NCI-H2029 (cell line): ENCODE results near the gene ARSK.

Source experiments
- DNase-seq: peaks from one replicate; lab custom pipeline; 2025; lab: John Stamatoyannopoulos, UW

ARSK gene

DNA sequence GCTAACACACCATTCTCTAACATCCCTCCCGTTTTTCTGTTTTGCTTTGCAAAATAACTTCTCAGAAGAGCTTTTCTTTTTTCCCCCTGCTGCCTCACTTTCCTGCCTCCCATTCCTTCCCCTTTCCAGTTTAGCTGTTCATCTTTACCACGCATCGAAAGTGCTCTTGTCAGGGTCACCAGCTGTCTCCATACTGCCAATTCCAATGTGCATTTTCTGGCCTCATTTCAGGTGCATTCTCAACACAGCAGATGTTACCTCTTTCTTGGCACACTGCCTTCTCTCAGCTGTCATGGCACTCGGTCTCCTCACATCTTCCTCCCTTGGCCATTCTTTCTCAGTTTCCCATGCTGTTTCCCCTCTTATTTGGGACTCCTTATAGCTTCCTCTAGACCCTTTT, 9.5 kb downstream of the ARSK start:
- DNase-seq, result peak; percentile 30

DNA sequence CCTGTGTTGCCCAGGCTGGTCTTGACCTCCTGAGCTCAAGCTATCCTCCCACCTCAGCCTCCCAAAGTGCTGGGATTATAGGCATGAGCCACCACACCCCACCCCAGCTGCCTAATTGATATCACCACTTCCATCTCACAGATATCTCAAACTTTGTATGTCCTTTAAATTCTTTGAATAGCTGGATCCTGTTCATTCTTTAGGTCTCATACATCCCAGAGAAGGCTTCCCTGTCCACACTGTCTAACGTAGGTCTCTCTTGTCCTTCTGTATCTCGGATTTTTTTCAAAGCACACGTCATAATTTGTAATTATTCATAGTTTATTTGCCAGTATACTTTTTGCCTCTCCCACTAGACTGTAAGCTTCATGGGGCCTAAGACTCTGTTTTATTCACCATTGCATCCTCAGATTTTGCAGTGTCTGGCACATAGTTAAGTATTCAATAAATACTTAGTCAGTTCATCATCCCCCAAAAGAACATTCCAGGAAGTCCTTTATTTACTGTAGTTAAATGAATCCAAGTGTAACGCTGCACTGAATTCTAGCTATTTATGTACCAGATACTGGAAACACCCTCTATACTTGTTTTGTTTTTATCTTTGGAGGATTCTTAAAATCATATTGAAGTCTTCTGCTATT, 10.5 kb downstream of the ARSK start:
- DNase-seq, result no peak

DNA sequence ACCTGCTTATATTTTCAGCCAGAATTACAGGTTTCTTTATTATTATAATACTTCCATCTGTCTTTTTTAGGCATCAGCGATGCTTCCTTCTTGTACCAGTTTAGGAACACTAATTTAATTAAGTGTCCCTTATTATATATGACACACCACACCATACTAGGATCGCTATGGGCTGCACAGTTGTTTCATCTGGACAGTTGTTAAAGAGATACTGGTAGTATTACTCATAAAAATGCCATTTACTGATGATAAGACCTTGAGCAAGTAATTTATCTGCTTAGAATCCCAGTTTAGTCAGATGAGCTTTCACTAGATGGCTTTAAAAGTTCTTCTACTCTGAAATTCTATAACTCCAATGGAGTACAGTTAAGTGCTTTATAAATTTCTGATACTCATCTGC, 17.1 kb downstream of the ARSK start:
- no peak for DNase-seq

DNA sequence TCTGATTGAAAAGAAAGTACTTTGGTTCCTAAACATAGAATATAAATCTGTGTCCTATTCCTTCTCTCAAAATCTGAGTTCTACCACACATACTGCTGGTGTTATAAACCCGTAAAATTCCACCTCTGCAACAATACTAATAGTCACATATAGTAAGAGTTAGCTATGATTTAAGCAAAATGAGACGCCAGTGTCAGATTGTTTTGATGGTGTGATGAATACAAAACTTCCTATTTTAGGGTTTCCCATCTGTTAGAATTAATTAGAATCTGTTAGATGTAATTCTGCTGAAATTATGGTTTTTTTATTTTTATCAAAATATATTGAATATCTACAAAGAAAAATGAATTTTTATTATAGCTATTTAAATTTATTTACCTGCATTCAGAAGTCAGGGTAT, 26.7 kb downstream of the ARSK start:
- DNase-seq, result no peak

DNA sequence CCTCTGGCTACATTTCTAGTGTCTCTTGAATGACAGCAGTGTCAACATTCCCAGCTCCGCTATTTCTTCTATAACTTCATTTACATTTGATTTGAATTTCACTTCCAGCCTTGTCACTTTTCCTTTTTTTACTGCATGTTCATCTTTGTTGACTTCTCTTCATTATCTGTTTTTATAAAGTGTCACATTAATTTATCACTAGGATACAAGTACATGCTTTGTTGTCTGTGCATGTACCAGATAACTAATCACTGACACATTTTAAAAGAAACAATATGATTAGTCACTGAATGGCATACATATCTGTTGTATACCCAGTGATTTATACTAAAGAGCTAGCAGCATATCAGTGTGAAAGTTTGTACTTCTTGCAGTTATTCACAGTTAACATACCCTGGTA, 29.1 kb downstream of the ARSK start:
- DNase-seq, result no peak

DNA sequence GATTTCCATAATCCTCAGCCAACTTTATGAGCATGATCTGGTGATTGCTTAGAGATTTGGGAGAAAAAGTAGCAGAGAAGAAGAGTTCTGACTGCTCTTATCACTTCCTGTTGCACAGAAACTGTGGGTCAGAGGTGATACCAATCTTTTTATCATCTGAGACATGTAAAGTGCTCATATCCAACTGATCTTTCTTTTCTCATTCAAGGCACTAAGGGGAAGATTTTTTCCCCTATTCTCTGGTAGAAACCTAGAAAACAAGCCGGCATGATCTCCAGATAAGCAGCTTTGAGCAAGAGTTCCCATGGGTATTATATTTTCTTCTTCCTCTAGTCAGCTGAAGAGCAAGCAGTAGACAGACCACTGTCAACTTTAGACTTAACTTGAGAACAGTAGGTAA, 36.0 kb downstream of the ARSK start:
- no peak for DNase-seq

DNA sequence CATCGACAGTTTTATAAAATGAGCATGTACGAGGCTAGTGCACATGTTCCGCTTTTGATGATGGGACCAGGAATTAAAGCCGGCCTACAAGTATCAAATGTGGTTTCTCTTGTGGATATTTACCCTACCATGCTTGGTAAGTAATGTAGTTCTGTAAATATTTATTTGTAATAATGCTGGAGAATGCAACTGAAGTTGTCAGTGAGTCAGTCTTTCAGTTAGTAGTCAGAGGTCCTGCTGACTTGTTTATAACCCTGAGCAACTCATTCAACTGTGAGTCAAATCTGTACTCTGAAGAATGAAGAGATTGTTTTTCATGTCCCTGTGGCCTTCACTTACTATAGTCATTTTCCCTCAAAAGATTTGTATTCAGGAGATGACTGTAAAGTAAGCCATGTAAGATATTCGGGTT, 36.6 kb downstream of the ARSK start:
- no peak for DNase-seq

DNA sequence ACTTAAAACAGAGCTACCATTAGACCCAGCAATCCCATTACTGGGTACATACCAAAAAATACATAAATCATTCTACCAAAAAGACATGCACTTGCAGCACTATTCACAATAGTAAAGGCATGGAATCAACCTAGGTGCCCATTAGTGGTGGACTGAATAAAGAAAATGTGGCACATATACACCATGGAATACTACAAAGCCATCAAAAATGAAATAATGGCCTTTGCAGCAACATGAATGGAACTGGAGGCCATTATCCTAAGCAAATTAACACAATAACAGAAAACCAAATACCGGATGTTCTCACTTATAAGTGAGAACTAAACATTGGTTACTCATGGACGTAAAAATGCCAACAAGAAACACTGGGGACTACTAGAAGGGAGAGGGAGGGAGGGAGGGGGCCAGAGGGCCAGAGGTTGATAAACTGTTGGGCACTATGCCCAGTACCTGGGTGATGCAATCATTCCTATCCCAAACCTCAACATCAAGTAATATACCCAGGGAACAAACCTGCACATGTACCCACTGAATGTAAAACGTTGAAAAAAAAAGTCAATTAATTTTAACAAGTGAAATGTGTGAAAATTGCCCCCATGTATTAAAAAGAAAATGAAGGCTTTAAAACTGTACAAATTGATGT, 40.5 kb downstream of the ARSK start:
- DNase-seq, result peak; percentile 9

DNA sequence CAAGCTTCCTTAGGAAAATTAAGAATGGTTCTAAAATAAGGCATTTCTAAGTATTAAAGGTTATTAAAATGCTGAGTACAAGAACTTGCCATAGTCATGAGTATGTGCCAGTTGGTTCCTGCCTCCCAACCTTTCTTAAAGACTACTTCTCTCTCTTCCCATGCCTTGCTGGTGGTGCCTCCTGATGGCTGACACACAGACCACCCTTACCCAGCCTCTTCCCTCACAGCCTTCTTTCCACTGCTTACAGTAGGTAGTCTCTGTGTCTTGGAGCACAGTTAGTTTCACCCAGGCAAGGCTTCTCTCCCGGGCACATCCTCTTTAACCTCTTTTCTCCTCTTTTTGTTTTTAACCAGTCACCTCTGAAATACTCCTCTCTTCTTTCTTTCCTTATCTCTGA, 44.4 kb downstream of the ARSK start:
- DNase-seq, result no peak

DNA sequence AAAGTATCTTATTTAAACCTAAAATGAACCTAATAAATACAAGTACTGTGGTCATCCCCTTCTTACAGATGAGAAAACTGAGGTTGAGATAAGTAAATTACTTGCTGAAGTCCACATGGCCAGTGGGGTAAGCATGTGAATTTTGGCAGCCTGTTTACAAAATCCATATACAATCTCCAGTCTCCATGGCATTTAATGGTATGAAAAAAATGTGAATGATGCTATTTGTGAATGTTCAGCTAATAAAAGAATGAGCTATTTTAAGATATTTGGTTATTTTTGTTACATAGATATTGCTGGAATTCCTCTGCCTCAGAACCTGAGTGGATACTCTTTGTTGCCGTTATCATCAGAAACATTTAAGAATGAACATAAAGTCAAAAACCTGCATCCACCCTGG, 45.7 kb downstream of the ARSK start:
- no peak for DNase-seq

DNA sequence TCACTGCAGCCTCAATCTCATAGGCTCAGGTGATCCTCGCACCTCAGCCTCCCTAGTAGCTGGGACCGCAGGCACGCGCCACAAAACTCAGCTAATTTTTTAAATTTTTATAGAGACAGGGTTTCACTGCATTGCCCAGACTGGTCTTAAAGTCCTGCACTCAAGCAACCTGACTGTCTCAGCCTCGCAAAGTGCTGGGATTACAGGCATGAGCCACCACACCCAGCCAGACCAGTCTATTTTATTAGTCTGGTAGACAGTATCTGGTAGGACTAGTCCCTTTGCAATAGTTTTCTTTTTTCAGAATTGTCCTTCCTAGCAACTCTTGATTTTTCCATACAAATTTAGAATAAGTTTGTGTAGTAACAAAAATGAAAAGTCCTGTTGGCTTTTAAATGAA, 50.9 kb downstream of the ARSK start:
- DNase-seq, result no peak

DNA sequence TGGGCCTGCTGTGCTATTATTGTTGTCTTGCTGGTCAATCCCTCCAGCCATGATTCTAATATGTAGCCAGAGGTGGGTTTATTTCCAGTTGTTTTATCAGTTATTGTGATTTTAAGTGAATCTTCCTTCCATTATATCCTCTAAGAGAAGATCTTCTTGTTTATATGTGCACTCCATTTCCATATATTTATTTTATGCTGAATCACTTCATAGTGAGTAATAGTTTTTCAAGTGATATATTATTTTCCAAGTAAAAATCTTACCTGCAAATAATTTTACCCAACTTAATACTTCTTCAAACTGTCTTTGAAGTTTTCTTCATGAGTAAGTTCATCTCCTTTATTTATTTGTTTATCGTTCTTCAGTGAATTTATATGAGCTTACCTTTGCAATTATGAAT, 51.5 kb downstream of the ARSK start:
- DNase-seq, result no peak

DNA sequence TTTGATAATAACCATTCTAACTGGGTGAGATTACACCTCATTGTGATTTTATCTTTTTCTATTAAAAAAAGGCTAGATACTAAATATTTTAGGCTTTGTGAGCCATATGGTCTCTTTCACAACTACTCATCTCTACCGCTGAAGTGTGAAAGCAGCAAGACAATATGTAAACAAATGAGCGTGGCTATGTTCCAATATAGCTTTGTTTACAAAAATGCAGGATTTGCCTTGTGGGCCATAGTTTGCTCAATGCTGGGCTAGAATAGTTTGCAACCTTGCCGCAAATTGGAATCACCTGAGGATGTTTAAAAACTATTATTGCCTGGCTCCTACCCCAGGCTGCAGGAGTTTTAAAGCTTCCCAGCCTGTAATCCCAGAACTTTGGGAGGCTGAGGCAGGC, 54.8 kb downstream of the ARSK start:
- no peak for DNase-seq

DNA sequence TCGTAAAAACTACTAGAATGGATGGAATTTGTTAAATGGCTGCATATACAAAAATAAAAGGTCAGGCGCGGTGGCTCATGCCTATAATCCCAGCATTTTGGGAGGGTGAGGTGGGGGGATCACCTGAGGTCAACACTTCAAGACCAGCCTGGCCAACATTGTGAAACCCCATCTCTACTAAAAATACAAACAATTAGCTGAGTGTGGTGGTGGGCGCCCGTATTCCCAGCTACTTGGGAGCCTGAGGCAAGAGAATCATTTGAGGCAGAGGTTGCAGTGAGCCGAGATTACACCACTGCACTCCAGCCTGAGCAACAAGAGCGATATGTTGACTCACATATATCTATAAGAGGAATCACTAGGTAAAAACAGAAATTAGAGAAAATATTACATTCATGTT, 55.6 kb downstream of the ARSK start:
- DNase-seq, result no peak

DNA sequence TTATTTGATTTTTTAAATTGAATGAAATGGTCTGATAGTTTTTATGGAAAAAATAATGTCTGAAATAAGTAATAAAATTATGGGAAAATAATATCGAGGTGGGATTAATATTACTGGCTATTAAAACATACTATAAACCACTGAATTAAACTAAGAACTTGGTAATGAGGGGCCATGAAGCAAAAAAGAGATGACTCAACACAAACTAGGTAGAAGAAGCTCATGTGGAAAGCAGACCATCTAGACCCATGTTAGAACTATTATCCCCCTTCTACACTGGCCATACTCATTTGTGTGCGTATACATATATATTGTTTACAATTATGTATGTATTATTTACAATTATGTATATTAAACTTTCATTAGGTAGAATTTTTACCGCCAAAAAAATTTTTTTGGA, 56.5 kb downstream of the ARSK start:
- no peak for DNase-seq

DNA sequence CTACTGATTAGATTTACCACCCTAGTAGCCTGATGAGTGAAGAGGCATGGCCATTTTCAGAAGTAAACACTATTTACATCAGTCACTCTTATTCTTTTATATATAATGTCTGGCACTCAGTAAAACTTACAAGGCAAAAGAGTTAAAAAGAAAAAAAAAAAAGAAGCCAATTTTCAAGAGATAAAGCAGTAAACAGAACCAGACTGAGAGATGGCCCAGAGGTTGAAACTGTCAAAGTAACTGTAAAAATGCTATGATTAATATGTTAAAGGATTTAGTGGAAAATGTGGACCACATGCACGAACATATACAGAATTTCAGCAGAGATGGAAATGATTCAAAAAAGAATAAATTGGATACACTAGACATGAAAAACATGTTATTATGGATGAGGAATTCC, 58.6 kb downstream of the ARSK start:
- DNase-seq, result no peak

DNA sequence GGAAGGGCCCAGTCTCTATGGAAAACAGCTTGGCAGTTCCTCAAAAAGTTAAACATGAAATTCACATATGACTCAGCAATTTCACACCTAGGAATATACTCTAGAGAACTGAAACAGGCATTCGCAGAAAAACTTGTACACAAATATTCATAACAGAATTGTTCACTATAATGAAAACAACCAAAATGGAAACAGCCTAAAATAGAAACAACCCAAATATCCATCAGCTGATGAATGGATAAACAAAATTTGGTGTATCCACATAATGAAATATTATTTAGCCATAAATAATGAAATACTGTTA, 60.2 kb downstream of the ARSK start:
- DNase-seq, result no peak

DNA sequence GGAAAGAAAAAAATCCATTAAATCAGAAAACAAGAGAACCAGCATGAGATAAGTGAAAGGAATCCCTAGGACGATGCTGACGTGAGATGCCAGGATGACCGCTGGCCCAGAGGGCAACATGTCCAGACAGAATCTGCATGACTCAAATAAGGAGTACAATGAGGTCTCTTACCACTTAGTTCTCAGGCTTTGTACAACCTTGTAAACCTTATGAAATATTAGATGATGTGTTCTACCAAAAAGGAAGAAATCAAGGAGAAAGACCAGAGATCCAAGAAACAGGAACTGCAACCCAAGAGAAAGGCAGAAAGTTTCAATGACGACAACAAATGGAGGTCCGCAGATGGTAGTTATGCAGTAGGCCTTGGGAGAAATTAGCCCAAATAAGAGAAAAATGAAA, 62.2 kb downstream of the ARSK start:
- no peak for DNase-seq

DNA sequence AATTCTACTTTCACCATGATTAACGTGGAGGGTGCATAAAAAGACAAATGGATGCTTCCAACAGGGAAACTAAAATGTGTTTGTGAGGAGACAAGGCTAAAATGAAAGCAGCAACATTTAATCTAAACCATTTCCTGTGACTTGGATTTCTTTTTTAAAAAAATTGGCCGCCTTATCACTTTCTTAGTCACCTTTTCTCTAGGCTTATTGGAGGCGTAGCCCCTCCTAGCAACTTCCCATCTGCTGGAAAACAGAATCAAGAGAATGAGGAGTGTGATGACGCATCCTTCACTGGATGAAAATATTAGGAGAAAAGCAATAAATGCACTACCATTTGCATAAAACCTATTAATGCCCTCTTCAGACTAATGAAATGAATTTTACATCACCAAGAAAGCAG, 64.2 kb downstream of the ARSK start:
- no peak for DNase-seq

DNA sequence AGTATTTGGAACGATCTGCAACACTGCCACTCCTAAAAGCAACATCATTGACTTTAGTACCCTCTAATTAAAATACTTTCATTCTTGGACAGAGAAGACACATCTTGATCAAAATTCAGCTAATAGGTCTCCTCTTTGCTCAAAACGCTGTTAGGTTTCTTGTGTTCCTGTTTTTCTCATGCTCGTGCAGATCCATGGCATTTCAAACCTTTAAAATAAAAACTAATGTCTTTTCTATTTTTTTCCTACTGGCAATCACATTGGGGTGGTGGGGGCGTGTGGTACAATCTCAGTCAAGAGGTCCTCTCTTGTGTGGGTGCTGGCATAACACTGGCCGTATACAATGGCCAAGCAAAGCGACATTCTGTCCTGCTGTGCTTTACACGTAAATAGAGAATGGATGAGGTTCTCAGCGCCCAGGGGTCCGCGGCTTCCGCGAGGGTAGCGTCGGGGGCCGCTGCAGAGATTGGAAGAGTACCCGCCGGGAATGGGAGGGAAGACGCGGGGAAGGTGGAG, 64.7 kb downstream of the ARSK start:
- DNase-seq, result no peak

DNA sequence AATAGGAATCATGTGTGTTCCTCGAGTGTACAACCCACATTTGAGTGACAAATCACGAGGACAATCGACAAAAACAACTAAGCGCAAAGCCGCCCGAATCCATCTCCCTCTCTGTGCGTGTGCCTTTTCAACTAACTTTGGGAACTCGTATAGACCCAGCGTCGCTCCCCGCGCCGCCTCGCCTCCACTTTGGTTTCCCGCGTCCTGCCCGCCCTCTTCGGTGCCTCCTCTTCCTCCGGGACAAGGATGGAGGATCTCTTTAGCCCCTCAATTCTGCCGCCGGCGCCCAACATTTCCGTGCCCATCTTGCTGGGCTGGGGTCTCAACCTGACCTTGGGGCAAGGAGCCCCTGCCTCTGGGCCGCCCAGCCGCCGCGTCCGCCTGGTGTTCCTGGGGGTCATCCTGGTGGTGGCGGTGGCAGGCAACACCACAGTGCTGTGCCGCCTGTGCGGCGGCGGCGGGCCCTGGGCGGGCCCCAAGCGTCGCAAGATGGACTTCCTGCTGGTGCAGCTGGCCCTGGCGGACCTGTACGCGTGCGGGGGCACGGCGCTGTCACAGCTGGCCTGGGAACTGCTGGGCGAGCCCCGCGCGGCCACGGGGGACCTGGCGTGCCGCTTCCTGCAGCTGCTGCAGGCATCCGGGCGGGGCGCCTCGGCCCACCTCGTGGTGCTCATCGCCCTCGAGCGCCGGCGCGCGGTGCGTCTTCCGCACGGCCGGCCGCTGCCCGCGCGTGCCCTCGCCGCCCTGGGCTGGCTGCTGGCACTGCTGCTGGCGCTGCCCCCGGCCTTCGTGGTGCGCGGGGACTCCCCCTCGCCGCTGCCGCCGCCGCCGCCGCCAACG, 65.3 kb downstream of the ARSK start, which contains the start of gene GPR150:
Gene GPR150 (plus strand): TSS at position 58 of the 840 bp plus-strand sequence. CDS start 189 bp downstream, at position 247.
- peak; percentile 53 for DNase-seq

DNA sequence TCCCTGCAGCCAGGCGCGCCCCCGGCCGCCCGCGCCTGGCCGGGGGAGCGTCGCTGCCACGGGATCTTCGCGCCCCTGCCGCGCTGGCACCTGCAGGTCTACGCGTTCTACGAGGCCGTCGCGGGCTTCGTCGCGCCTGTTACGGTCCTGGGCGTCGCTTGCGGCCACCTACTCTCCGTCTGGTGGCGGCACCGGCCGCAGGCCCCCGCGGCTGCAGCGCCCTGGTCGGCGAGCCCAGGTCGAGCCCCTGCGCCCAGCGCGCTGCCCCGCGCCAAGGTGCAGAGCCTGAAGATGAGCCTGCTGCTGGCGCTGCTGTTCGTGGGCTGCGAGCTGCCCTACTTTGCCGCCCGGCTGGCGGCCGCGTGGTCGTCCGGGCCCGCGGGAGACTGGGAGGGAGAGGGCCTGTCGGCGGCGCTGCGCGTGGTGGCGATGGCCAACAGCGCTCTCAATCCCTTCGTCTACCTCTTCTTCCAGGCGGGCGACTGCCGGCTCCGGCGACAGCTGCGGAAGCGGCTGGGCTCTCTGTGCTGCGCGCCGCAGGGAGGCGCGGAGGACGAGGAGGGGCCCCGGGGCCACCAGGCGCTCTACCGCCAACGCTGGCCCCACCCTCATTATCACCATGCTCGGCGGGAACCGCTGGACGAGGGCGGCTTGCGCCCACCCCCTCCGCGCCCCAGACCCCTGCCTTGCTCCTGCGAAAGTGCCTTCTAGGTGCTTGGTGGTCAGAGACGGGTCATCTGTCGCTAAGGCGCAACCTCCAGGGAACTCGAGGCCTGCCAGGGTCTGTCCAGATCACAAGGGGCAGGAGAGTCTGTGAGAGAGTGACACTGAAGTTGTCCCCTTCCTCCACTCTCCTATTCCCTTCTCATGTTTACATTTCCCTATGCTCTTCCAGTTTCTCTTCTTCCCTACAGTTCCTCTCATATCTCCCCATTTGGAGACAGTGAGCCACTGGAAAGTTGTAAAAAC, 66.3 kb downstream of the ARSK start:
- peak; percentile 46 for DNase-seq
